Measurements from ENCODE around the gene AKAP10.
A peak's percentile ranks its signal among the peaks of the same experiment; 100 is the strongest.

AKAP10 gene

DNA sequence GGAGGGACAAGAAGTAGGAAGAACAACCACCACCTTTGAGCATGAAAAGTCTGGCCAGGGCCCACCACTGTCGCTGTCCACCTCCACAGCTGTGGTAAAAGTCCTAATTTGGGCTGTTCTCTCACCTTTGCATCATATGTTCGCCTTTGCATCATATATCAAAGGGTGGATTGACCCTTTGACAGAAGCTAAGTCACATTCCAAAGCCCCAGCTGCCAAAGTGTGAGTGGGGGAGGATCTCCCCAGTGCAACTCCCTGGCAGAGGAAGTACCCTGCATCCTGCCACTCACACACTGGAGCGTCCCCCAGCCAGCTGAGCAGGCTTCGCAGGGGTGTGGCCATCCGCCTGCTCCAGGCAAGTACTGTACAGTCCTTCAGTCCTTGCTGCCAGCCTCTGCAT lies 18.9 kb upstream of the AKAP10 start:
- Histone ChIP-seq H3K4me3 (ENCODE audit: low read length) (no peak overlapping the region), H3K4me1 (ENCODE audit: control insufficient read depth, low read depth, low read length) (no peaks in the 10 kb centered on the region), H3K56ac (ENCODE audit: low read length) (no peak overlapping the region), H3K27ac (ENCODE audit: low read depth, low read length) (no peak overlapping the region), H4K5ac (ENCODE audit: low read length) (no peak overlapping the region), H2BK120ac (ENCODE audit: low read depth, low read length) (no peak overlapping the region), H2BK15ac (replicated peaks; ENCODE audit: low read depth) (no peak overlapping the region), H3K4ac (ENCODE audit: low read depth, low read length) (no peak overlapping the region), H2BK5ac (ENCODE audit: low read length) (no peak overlapping the region), H3K79me2 (ENCODE audit: control insufficient read depth, insufficient read depth, low read length) (no peaks in the 10 kb centered on the region), H4K8ac (ENCODE audit: low read depth, low read length) (no peak overlapping the region), H3K79me1 (ENCODE audit: low read length) (no peaks in the 10 kb centered on the region), H3K36me3 (ENCODE audit: control insufficient read depth, insufficient read depth, low read length) (no peaks in the 10 kb centered on the region), H3K27me3 (ENCODE audit: insufficient read depth, low read length, poor library complexity) (no peaks in the 10 kb centered on the region), H2AK5ac (ENCODE audit: low read length) (no peak overlapping the region), H3K18ac (ENCODE audit: low read length) (no peak overlapping the region), H3K9ac (ENCODE audit: low read length) (no peak overlapping the region), H3K4me2 (ENCODE audit: low read length) (no peak overlapping the region), H3K23ac (ENCODE audit: low read length) (no peak overlapping the region)
- DNase-seq, result no peak
- no CpG with 5 or more reads among the region's 5 CpGs for WGBS (ENCODE audit: extremely low coverage, insufficient coverage, low lambda C conversion rate)

DNA sequence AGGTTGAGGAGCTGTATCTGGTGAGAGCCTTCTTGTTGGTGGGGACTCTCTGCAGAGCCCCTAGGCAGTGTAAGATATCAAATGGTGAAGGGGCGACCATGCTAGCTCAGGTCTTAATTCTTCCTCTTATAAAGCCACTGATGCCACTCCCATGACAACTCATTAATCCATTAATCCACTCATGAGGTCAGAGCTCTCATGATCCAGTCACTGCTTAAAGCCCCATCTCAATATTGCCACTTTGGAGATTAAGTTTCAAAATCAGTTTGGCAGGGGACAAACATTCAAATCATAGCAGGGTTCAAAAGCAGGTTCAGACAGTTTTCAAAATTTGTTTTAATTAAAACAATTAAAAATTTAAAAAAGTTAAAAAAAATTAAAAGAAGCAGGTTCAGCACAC lies 18.5 kb upstream of the AKAP10 start:
- no peak overlapping the region for H2AK5ac ChIP-seq (ENCODE audit: low read length)
- H2BK15ac ChIP-seq (replicated peaks; ENCODE audit: low read depth), result no peak overlapping the region
- no peak overlapping the region for H3K4me2 ChIP-seq (ENCODE audit: low read length)
- no peak overlapping the region for H3K23ac ChIP-seq (ENCODE audit: low read length)
- no peak overlapping the region for H3K9ac ChIP-seq (ENCODE audit: low read length)
- DNase-seq, result no peak
- no peak overlapping the region for H4K5ac ChIP-seq (ENCODE audit: low read length)
- no peaks in the 10 kb centered on the region for H3K36me3 ChIP-seq (ENCODE audit: control insufficient read depth, insufficient read depth, low read length)
- H3K79me2 ChIP-seq (ENCODE audit: control insufficient read depth, insufficient read depth, low read length), result no peaks in the 10 kb centered on the region
- no peak overlapping the region for H4K8ac ChIP-seq (ENCODE audit: low read depth, low read length)
- H3K18ac ChIP-seq (ENCODE audit: low read length), result no peak overlapping the region
- H2BK5ac ChIP-seq (ENCODE audit: low read length), result no peak overlapping the region
- H3K79me1 ChIP-seq (ENCODE audit: low read length), result no peaks in the 10 kb centered on the region
- no peak overlapping the region for H3K4ac ChIP-seq (ENCODE audit: low read depth, low read length)
- no peaks in the 10 kb centered on the region for H3K27me3 ChIP-seq (ENCODE audit: insufficient read depth, low read length, poor library complexity)
- no CpG with 5 or more reads among the region's 1 CpG for WGBS (ENCODE audit: extremely low coverage, insufficient coverage, low lambda C conversion rate)
- no peaks in the 10 kb centered on the region for H3K4me1 ChIP-seq (ENCODE audit: control insufficient read depth, low read depth, low read length)
- no peak overlapping the region for H3K56ac ChIP-seq (ENCODE audit: low read length)
- H3K4me3 ChIP-seq (ENCODE audit: low read length), result no peak overlapping the region
- no peak overlapping the region for H2BK120ac ChIP-seq (ENCODE audit: low read depth, low read length)
- H3K27ac ChIP-seq (ENCODE audit: low read depth, low read length), result no peak overlapping the region

DNA sequence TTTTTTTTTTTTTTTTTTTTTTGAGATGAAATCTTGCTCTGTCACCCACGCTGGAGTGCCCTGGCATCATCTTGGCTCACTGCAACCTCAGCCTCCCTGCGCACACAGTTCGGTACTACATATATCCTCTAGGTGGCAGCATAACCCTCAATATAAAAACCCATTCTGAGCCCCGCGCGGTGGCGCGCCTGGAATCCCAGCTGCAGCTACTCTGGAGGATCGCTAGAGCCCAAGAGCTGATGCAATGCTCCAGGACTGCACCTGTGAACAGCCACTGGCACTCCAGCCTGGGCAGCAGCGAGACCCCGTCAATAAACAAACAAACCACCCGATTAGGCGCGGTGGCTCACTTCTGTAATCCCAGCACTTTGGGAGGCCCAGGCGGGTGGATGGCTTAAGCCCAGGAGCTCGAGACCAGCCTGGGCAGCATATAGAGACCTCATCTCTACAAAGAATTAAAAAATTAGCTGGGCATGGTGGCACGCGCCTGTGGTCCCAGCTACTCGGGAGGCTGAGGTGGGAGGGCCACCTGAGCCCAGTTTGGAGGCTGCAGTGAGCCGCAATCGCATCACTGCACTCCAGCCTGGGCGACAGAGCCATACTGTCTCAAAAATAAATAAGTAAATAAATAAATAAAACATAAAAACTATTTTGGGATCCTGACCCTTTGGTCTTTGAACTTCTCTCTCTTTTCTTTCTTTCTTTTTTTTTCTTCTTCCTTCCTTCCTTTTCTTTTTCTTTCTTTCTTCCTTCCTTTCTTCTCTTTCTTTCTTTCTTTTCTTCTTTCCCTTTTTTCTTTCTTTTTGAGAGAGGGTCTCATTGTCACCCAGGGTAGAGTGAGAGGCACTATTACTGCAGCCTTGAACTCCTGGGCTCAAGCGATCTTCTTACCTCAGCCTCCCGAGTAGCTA lies 15.4 kb upstream of the AKAP10 start:
- H3K18ac ChIP-seq (ENCODE audit: low read length), result no peak overlapping the region
- peak; percentile 96 for DNase-seq
- H3K4me2 ChIP-seq (ENCODE audit: low read length), result no peak overlapping the region
- no peak overlapping the region for H3K23ac ChIP-seq (ENCODE audit: low read length)
- no CpG with 5 or more reads among the region's 24 CpGs for WGBS (ENCODE audit: extremely low coverage, insufficient coverage, low lambda C conversion rate)
- no peak overlapping the region for H2BK15ac ChIP-seq (replicated peaks; ENCODE audit: low read depth)
- H3K27ac ChIP-seq (ENCODE audit: low read depth, low read length), result no peak overlapping the region
- no peaks in the 10 kb centered on the region for H3K4me1 ChIP-seq (ENCODE audit: control insufficient read depth, low read depth, low read length)
- no peaks in the 10 kb centered on the region for H3K27me3 ChIP-seq (ENCODE audit: insufficient read depth, low read length, poor library complexity)
- no peaks in the 10 kb centered on the region for H3K79me2 ChIP-seq (ENCODE audit: control insufficient read depth, insufficient read depth, low read length)
- no peak overlapping the region for H3K9ac ChIP-seq (ENCODE audit: low read length)
- H2AK5ac ChIP-seq (ENCODE audit: low read length), result no peak overlapping the region
- H2BK5ac ChIP-seq (ENCODE audit: low read length), result no peak overlapping the region
- no peak overlapping the region for H3K4me3 ChIP-seq (ENCODE audit: low read length)
- no peak overlapping the region for H2BK120ac ChIP-seq (ENCODE audit: low read depth, low read length)
- no peaks in the 10 kb centered on the region for H3K36me3 ChIP-seq (ENCODE audit: control insufficient read depth, insufficient read depth, low read length)
- no peak overlapping the region for H4K5ac ChIP-seq (ENCODE audit: low read length)
- no peak overlapping the region for H4K8ac ChIP-seq (ENCODE audit: low read depth, low read length)
- H3K79me1 ChIP-seq (ENCODE audit: low read length), result no peaks in the 10 kb centered on the region
- H3K56ac ChIP-seq (ENCODE audit: low read length), result no peak overlapping the region
- H3K4ac ChIP-seq (ENCODE audit: low read depth, low read length), result no peak overlapping the region

DNA sequence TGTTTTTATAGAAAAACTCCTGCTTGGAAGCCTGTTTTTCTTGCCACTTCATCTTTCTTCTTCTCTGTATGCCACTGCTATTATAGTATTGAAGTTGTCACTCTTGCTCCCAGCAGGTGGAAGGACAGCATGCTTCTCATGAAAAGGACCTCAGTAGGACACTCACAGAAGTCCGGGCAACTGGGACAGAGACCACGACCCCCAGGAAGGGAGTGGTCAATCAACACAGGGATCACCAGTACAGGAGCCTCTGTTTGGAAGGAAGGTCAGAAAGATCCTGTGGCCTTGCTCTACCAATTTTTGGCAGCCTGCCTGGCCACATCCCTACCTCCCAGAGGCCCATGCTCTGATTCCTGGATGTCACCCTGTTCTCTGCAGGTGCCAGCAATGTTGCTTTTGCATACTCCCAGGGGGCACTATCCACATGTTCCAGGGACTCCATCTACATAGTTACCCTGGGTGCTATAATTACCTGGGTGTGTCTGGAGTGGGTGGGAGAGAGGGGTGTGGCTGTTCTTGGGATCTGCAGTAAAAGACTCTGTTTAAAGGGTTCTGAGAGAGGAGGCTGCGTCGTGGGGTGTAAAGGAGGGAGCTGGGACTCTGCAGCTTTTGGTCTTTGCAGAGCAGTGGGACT lies 13.7 kb upstream of the AKAP10 start:
- no peaks in the 10 kb centered on the region for H3K79me1 ChIP-seq (ENCODE audit: low read length)
- H3K4ac ChIP-seq (ENCODE audit: low read depth, low read length), result no peak overlapping the region
- H3K27ac ChIP-seq (ENCODE audit: low read depth, low read length), result no peak overlapping the region
- no peak overlapping the region for H2BK120ac ChIP-seq (ENCODE audit: low read depth, low read length)
- no peaks in the 10 kb centered on the region for H3K36me3 ChIP-seq (ENCODE audit: control insufficient read depth, insufficient read depth, low read length)
- H3K18ac ChIP-seq (ENCODE audit: low read length), result no peak overlapping the region
- H3K56ac ChIP-seq (ENCODE audit: low read length), result no peak overlapping the region
- H2AK5ac ChIP-seq (ENCODE audit: low read length), result no peak overlapping the region
- H4K8ac ChIP-seq (ENCODE audit: low read depth, low read length), result no peak overlapping the region
- H3K4me2 ChIP-seq (ENCODE audit: low read length), result no peak overlapping the region
- no peak overlapping the region for H3K23ac ChIP-seq (ENCODE audit: low read length)
- H3K27me3 ChIP-seq (ENCODE audit: insufficient read depth, low read length, poor library complexity), result no peaks in the 10 kb centered on the region
- DNase-seq, result no peak
- WGBS (ENCODE audit: extremely low coverage, insufficient coverage, low lambda C conversion rate), result no CpG with 5 or more reads among the region's 4 CpGs
- no peak overlapping the region for H2BK5ac ChIP-seq (ENCODE audit: low read length)
- no peak overlapping the region for H4K5ac ChIP-seq (ENCODE audit: low read length)
- no peak overlapping the region for H3K4me3 ChIP-seq (ENCODE audit: low read length)
- H2BK15ac ChIP-seq (replicated peaks; ENCODE audit: low read depth), result no peak overlapping the region
- H3K4me1 ChIP-seq (ENCODE audit: control insufficient read depth, low read depth, low read length), result no peaks in the 10 kb centered on the region
- H3K79me2 ChIP-seq (ENCODE audit: control insufficient read depth, insufficient read depth, low read length), result no peaks in the 10 kb centered on the region
- H3K9ac ChIP-seq (ENCODE audit: low read length), result no peak overlapping the region

DNA sequence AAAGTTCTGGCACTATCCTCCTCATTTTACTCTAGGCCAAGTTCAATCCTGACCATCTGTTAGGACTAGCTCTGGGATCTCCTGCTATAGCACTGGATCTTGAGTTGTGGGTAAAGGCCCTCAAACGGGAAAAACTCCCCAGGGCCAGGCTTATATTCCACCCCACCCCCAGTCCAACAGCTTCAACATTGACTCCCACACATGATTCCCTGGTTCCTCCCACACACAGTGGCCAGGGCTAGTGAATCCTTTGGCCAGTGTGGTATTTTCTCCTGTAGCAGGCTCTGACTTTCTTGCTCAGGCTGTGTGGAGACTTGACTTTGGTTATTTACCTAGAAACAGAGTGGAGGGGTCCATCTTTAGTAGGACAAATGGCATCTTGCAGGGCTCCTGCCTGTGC lies 10.3 kb upstream of the AKAP10 start:
- Histone ChIP-seq H3K36me3 (ENCODE audit: control insufficient read depth, insufficient read depth, low read length) (no peaks in the 10 kb centered on the region), H4K5ac (ENCODE audit: low read length) (no peak overlapping the region), H2BK120ac (ENCODE audit: low read depth, low read length) (no peak overlapping the region), H3K27ac (ENCODE audit: low read depth, low read length) (no peak overlapping the region), H3K4me2 (ENCODE audit: low read length) (no peak overlapping the region), H3K79me1 (ENCODE audit: low read length) (no peaks in the 10 kb centered on the region), H3K27me3 (ENCODE audit: insufficient read depth, low read length, poor library complexity) (no peaks in the 10 kb centered on the region), H3K79me2 (ENCODE audit: control insufficient read depth, insufficient read depth, low read length) (no peaks in the 10 kb centered on the region), H3K56ac (ENCODE audit: low read length) (no peak overlapping the region), H2AK5ac (ENCODE audit: low read length) (no peak overlapping the region), H3K9ac (ENCODE audit: low read length) (no peak overlapping the region), H3K4me1 (ENCODE audit: control insufficient read depth, low read depth, low read length) (no peaks in the 10 kb centered on the region), H3K4me3 (ENCODE audit: low read length) (no peak overlapping the region), H3K23ac (ENCODE audit: low read length) (no peak overlapping the region), H2BK5ac (ENCODE audit: low read length) (no peak overlapping the region), H3K4ac (ENCODE audit: low read depth, low read length) (no peak overlapping the region), H4K8ac (ENCODE audit: low read depth, low read length) (no peak overlapping the region), H2BK15ac (replicated peaks; ENCODE audit: low read depth) (no peak overlapping the region), H3K18ac (ENCODE audit: low read length) (no peak overlapping the region)
- no peak for DNase-seq
- no CpG with 5 or more reads among the region's 1 CpG for WGBS (ENCODE audit: extremely low coverage, insufficient coverage, low lambda C conversion rate)
